Esophagus squamous epithelium (tissue), 5 donors: ENCODE data around the gene PLCD1. TPM values are rescaled to one million over a fixed set of nuclear protein-coding genes. Genes with fewer than 3 reads are reported as not detected.

Experiments used
- DNase-seq: peaks from one replicate; lab custom pipeline; 2025; lab: John Stamatoyannopoulos, UW
- H3K27ac ChIP-seq, 4 donors: fragments of 200-600 bp; sonication (generic); one replicate each; pipeline ENCODE4 v1.5.1; 2016 to 2019; ENCODE audit warnings: mild to moderate bottlenecking in 1 of 4
- H3K27me3 ChIP-seq, 4 donors: fragments of 200-600 bp; sonication (generic); 1 replicate in 3 of 4; 2 replicates in 1 of 4; pipeline versions ENCODE4 v1.5.1 to v1.6.0; 2017 to 2021; ENCODE audit warnings: antibody characterized with exemption in 1 of 4
- H3K36me3 ChIP-seq, 3 donors: fragments of 200-600 bp; sonication (generic); one replicate each; pipeline ENCODE4 v1.5.1; 2016 to 2019
- H3K4me1 ChIP-seq, 3 donors: fragments of 200-600 bp; sonication (generic); one replicate each; pipeline ENCODE4 v1.5.1; 2017 to 2019
- H3K4me3 ChIP-seq, 4 donors: fragments of 200-600 bp; sonication (generic); 1 replicate in 3 of 4; 2 replicates in 1 of 4; pipeline ENCODE4 v1.5.1; 2016 to 2019; ENCODE audit warnings: mild to moderate bottlenecking in 2 of 4, moderate library complexity in 1 of 4
- H3K9me3 ChIP-seq, 3 donors: fragments of 200-600 bp; sonication (generic); one replicate each; pipeline ENCODE4 v1.5.1; 2016 to 2019
- POLR2A ChIP-seq, 4 donors: fragments of 450-650 bp; IDR thresholded peaks; one replicate each; pipeline ENCODE4 v1.6.1; 2017; ENCODE audit warnings: antibody characterized with exemption in 4 of 4, mild to moderate bottlenecking in 4 of 4, moderate library complexity in 3 of 4
- WGBS, 2 donors: methylation state at CpG; one replicate each; pipeline ENCODE4 v1.1.5; 2018; 5-methylcytosine and 5-hydroxymethylcytosine counted together
- intact Hi-C: fragments of 100-400 bp; cut with DNase I; formaldehyde crosslinking; loops from one replicate; pipeline ENCODE4 v1.15.0; 2022
- total RNA-seq, 4 donors: library from RNA; depleted of rRNA; stranded (reverse); fragments of >200 nt; gene quantifications; one replicate each; pipeline ENCODE4 v1.1.0, GENCODE V29; 2016
- TF ChIP-seq, protein P1 (sequence below), 6 experiments: fragments of 450-650 bp in 4 of 6; fragments of 200-600 bp in 2 of 6; sonication (generic) in 2 of 6; IDR thresholded peaks; one replicate each; pipeline ENCODE4 v1.5.1; 2016 to 2019; ENCODE audit warnings: antibody characterized with exemption in 6 of 6, mild to moderate bottlenecking in 4 of 6, moderate library complexity in 4 of 6
- donor health status: DM: yes; HTN: yes; CAD: no.

PLCD1 gene
- total RNA-seq, 4 donors from 2014 or later = 24.2 to 37.9 (median 35.0) TPM

- Histone ChIP-seq H3K36me3 (peaks cover 7 to 96% (median 20%) of the 10 kb centered on the region in 3 donors), H3K27ac (no peak overlapping the region), H3K4me3 (no peak overlapping the region), H3K27me3 (no peaks in the 10 kb centered on the region), H3K4me1 (no peaks in the 10 kb centered on the region), H3K9me3 (peaks cover 0 to 6% (median 0%) of the 10 kb centered on the region in 3 donors)
- intact Hi-C loops = no loop called here
- TF ChIP-seq, protein P1, sequence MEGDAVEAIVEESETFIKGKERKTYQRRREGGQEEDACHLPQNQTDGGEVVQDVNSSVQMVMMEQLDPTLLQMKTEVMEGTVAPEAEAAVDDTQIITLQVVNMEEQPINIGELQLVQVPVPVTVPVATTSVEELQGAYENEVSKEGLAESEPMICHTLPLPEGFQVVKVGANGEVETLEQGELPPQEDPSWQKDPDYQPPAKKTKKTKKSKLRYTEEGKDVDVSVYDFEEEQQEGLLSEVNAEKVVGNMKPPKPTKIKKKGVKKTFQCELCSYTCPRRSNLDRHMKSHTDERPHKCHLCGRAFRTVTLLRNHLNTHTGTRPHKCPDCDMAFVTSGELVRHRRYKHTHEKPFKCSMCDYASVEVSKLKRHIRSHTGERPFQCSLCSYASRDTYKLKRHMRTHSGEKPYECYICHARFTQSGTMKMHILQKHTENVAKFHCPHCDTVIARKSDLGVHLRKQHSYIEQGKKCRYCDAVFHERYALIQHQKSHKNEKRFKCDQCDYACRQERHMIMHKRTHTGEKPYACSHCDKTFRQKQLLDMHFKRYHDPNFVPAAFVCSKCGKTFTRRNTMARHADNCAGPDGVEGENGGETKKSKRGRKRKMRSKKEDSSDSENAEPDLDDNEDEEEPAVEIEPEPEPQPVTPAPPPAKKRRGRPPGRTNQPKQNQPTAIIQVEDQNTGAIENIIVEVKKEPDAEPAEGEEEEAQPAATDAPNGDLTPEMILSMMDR (IDR thresholded peaks at IDR 0.05) = no peak
- no peak for TF ChIP-seq POLR2A (IDR thresholded peaks at IDR 0.05)
- no peak for DNase-seq
- no CpG with 5 or more reads among the region's 13 CpGs for WGBS, 2 donors
Measured at GRCh38 chr3:38016410-38016809, 13.0 kb downstream of the PLCD1 start.

GRCh38 chr3:38015984-38016383 lies 13.5 kb downstream of the PLCD1 start:
- intact Hi-C loops = no loop called here
- 100% methylated on average over 2 to 3 of the region's 3 CpGs for WGBS, 2 donors
- H3K4me1 ChIP-seq = no peaks in the 10 kb centered on the region
- no peak for DNase-seq
- H3K9me3 ChIP-seq = peaks cover 0 to 6% (median 0%) of the 10 kb centered on the region in 3 donors
- TF ChIP-seq, protein P1 (IDR thresholded peaks at IDR 0.05) = no peak
- TF ChIP-seq POLR2A (IDR thresholded peaks at IDR 0.05) = no peak
- H3K4me3 ChIP-seq = no peak overlapping the region
- H3K36me3 ChIP-seq = peaks cover 7 to 99% (median 20%) of the 10 kb centered on the region in 3 donors
- H3K27ac ChIP-seq = no peak overlapping the region
- no peaks in the 10 kb centered on the region for H3K27me3 ChIP-seq

- Histone ChIP-seq H3K27me3 (no peaks in the 10 kb centered on the region), H3K36me3 (peaks cover 7 to 99% (median 20%) of the 10 kb centered on the region in 3 donors), H3K27ac (no peak overlapping the region), H3K9me3 (peaks cover 0 to 6% (median 0%) of the 10 kb centered on the region in 3 donors), H3K4me3 (no peak overlapping the region), H3K4me1 (no peaks in the 10 kb centered on the region)
- intact Hi-C loops = no loop called here
- WGBS, 2 donors = 64 to 76% methylated on average over 3 of the region's 3 CpGs
- no peak for TF ChIP-seq POLR2A (IDR thresholded peaks at IDR 0.05)
- TF ChIP-seq, protein P1 (IDR thresholded peaks at IDR 0.05) = no peak
- DNase-seq = no peak
Measured at GRCh38 chr3:38015485-38015884, 14.0 kb downstream of the PLCD1 start.

GRCh38 chr3:38011111-38011510 lies 18.3 kb downstream of the PLCD1 start:
- intact Hi-C loops = no loop called here
- Histone ChIP-seq H3K36me3 (peaks cover 5 to 99% (median 9%) of the 10 kb centered on the region in 3 donors), H3K27me3 (no peaks in the 10 kb centered on the region), H3K27ac (no peak overlapping the region), H3K4me3 (no peak overlapping the region), H3K4me1 (no peaks in the 10 kb centered on the region), H3K9me3 (peaks cover 0 to 2% (median 0%) of the 10 kb centered on the region in 3 donors)
- TF ChIP-seq, protein P1 (IDR thresholded peaks at IDR 0.05) = no peak
- TF ChIP-seq POLR2A (IDR thresholded peaks at IDR 0.05) = no peak
- DNase-seq = no peak
- 95 to 100% methylated on average over 1 to 4 of the region's 21 CpGs for WGBS, 2 donors

GRCh38 chr3:38009807-38010591 lies 19.4 kb downstream of the PLCD1 start:
- Histone ChIP-seq H3K4me3 (no peak overlapping the region), H3K27me3 (no peaks in the 10 kb centered on the region), H3K4me1 (peaks cover 4 to 10% (median 5%) of the 10 kb centered on the region in 3 donors), H3K27ac (no peak overlapping the region), H3K36me3 (peaks cover 5 to 93% (median 5%) of the 10 kb centered on the region in 3 donors), H3K9me3 (no peaks in the 10 kb centered on the region)
- no peak for DNase-seq
- WGBS, 2 donors = 78 to 93% methylated on average over 3 to 6 of the region's 27 CpGs
- TF ChIP-seq POLR2A (IDR thresholded peaks at IDR 0.05) = no peak
- TF ChIP-seq, protein P1 (IDR thresholded peaks at IDR 0.05) = no peak
- intact Hi-C loops = no loop called here
